IMR-90 (cell line): ENCODE measurements around the gene ATP13A2. TPM values are rescaled to one million over a fixed set of nuclear protein-coding genes. Genes with fewer than 3 reads are reported as not detected.

Experiments used
- ATAC-seq: fragments of 200-7000 bp; cut with Tn5 transposase; 2 replicates; pipeline ENCODE4 v1.9.1; 2020; ENCODE audit warnings: low read depth, mild to moderate bottlenecking, moderate library complexity
- BruUV-seq: library from RNA; stranded (reverse); fragments of 400-500 nt; replicated peaks from 2 replicates; lab custom pipeline; 2021; lab: Mats Ljungman, UMichigan
- CTCF ChIA-PET: fragments of 300-600 bp; formaldehyde crosslinking; extraction: SDS; loops from one replicate; lab custom pipeline; 2021; ENCODE audit warnings: antibody characterized with exemption; lab: Yijun Ruan, JAX
- POLR2A ChIA-PET: fragments of 300-600 bp; sonication (Branson Sonifier 250); formaldehyde crosslinking; loops from one replicate; lab custom pipeline; 2022; ENCODE audit warnings: antibody characterized with exemption; ENCODE audit not compliant: unreplicated experiment; lab: Charles Lee
- DNase-seq: peaks from one replicate; pipeline ENCODE4 v3.0.0; 2013
- H2AFZ ChIP-seq: replicated peaks from 2 replicates; pipeline ENCODE3; 2013; ENCODE audit warnings: low read length, mild to moderate bottlenecking; ENCODE audit not compliant: poor library complexity
- H2AK5ac ChIP-seq: 2 replicates; pipeline ENCODE4 v1.6.1; 2013; ENCODE audit warnings: low read depth, low read length, inconsistent platforms
- H2AK9ac ChIP-seq: replicated peaks from 2 replicates; pipeline ENCODE3; 2013; ENCODE audit warnings: mild to moderate bottlenecking, low read depth, low read length, moderate library complexity; ENCODE audit not compliant: poor library complexity
- H2BK120ac ChIP-seq: 2 replicates; pipeline ENCODE4 v1.6.1; 2013; ENCODE audit warnings: low read depth, low read length, inconsistent platforms
- H2BK15ac ChIP-seq: 3 replicates; pipeline ENCODE4 v1.6.1; 2013; ENCODE audit warnings: low read depth, low read length, inconsistent platforms
- H2BK20ac ChIP-seq: 2 replicates; pipeline ENCODE4 v1.6.1; 2013; ENCODE audit warnings: low read depth, mild to moderate bottlenecking, inconsistent platforms, low read length, moderate library complexity
- H2BK5ac ChIP-seq: 2 replicates; pipeline ENCODE4 v1.6.1; 2013; ENCODE audit warnings: mild to moderate bottlenecking, low read depth, low read length, inconsistent platforms; ENCODE audit not compliant: poor library complexity, severe bottlenecking
- H3K14ac ChIP-seq: replicated peaks from 2 replicates; pipeline ENCODE4 v1.6.1; 2013; ENCODE audit warnings: low read depth, low read length, inconsistent platforms
- H3K18ac ChIP-seq: 2 replicates; pipeline ENCODE4 v1.6.1; 2013; ENCODE audit warnings: low read depth, low read length, control low read depth
- H3K23ac ChIP-seq: 2 replicates; pipeline ENCODE4 v1.6.1; 2013; ENCODE audit warnings: low read depth, low read length, inconsistent platforms
- H3K27ac ChIP-seq: 2 replicates; pipeline ENCODE4 v1.5.1; 2013; ENCODE audit warnings: mild to moderate bottlenecking, control low read depth, low read length; ENCODE audit not compliant: insufficient read depth
- H3K27me3 ChIP-seq: 2 replicates; pipeline ENCODE4 v1.6.1; 2013; ENCODE audit warnings: low read length; ENCODE audit not compliant: control insufficient read depth, insufficient read depth
- H3K36me3 ChIP-seq: 2 replicates; pipeline ENCODE4 v1.6.1; 2013; ENCODE audit warnings: low read length, mixed read lengths; ENCODE audit not compliant: control insufficient read depth, insufficient read depth
- H3K4ac ChIP-seq: 2 replicates; pipeline ENCODE4 v1.6.1; 2013; ENCODE audit warnings: low read depth, low read length, inconsistent platforms
- H3K4me1 ChIP-seq: 2 replicates; pipeline ENCODE4 v1.6.1; 2013; ENCODE audit warnings: low read length, mixed read lengths; ENCODE audit not compliant: control insufficient read depth, insufficient read depth
- H3K4me2 ChIP-seq: 2 replicates; pipeline ENCODE4 v1.6.1; 2013; ENCODE audit warnings: low read depth, mild to moderate bottlenecking, control low read depth, low read length, moderate library complexity
- H3K4me3 ChIP-seq: 2 replicates; pipeline ENCODE4 v1.5.1; 2013; ENCODE audit warnings: low read depth, mild to moderate bottlenecking, control low read depth, low read length, moderate library complexity; ENCODE audit not compliant: insufficient read depth
- H3K56ac ChIP-seq: 2 replicates; pipeline ENCODE4 v1.6.1; 2013; ENCODE audit warnings: low read length, inconsistent platforms; ENCODE audit not compliant: insufficient read depth; ENCODE audit errors: extremely low read depth
- H3K79me1 ChIP-seq, 2 experiments: 2 replicates each; pipeline ENCODE4 v1.6.1; 2013; ENCODE audit warnings: low read length in 2 of 2, inconsistent platforms in 1 of 2, low read depth in 1 of 2
- H3K9ac ChIP-seq: 2 replicates; pipeline ENCODE4 v1.6.1; 2013; ENCODE audit warnings: low read depth, low read length, control low read depth
- H3K9me1 ChIP-seq: 2 replicates; pipeline ENCODE4 v1.6.1; 2013; ENCODE audit warnings: low read length, inconsistent platforms; ENCODE audit not compliant: insufficient read depth
- H3K9me3 ChIP-seq: 2 replicates; pipeline ENCODE4 v1.6.1; 2013; ENCODE audit warnings: low read length; ENCODE audit not compliant: control insufficient read depth, insufficient read depth
- H4K20me1 ChIP-seq: 2 replicates; pipeline ENCODE4 v1.6.1; 2013; ENCODE audit warnings: low read length, inconsistent platforms; ENCODE audit not compliant: insufficient read depth
- H4K5ac ChIP-seq: 2 replicates; pipeline ENCODE4 v1.6.1; 2013; ENCODE audit warnings: mild to moderate bottlenecking, low read depth, low read length, control low read depth
- H4K8ac ChIP-seq, 2 experiments: 2 replicates each; pipeline ENCODE4 v1.6.1; 2013; ENCODE audit warnings: low read depth in 2 of 2, low read length in 2 of 2, control low read depth in 1 of 2, inconsistent platforms in 1 of 2
- H4K91ac ChIP-seq: 2 replicates; pipeline ENCODE4 v1.6.1; 2013; ENCODE audit warnings: low read depth, low read length, inconsistent platforms; ENCODE audit not compliant: insufficient read depth
- BHLHE40 ChIP-seq: fragments of 150-350 bp; IDR thresholded peaks from 2 replicates; pipeline ENCODE4 v1.6.1; 2016; ENCODE audit warnings: mild to moderate bottlenecking, low read depth, low read length
- CEBPB ChIP-seq: IDR thresholded peaks from 2 replicates; pipeline ENCODE4 v1.6.1; 2012; ENCODE audit warnings: low read depth, low read length, improper control_type of control experiment
- CHD1 ChIP-seq: IDR thresholded peaks from 2 replicates; pipeline ENCODE4 v1.6.1; 2012; ENCODE audit warnings: low read depth, low read length, improper control_type of control experiment
- FOS ChIP-seq: fragments of 150-350 bp; IDR thresholded peaks from 2 replicates; pipeline ENCODE4 v1.6.1; 2016; ENCODE audit warnings: low read depth, low read length
- MAFK ChIP-seq: IDR thresholded peaks from 2 replicates; pipeline ENCODE4 v1.6.1; 2012; ENCODE audit warnings: low read depth, low read length, improper control_type of control experiment
- MAZ ChIP-seq: IDR thresholded peaks from 2 replicates; pipeline ENCODE4 v1.6.1; 2012; ENCODE audit warnings: low read depth, mild to moderate bottlenecking, low read length, improper control_type of control experiment, moderate library complexity, borderline replicate concordance
- MXI1 ChIP-seq: IDR thresholded peaks from 2 replicates; pipeline ENCODE4 v1.6.1; 2012; ENCODE audit warnings: low read depth, mild to moderate bottlenecking, low read length, moderate library complexity, borderline replicate concordance
- NFE2L2 ChIP-seq: fragments of 150-350 bp; IDR thresholded peaks from 2 replicates; pipeline ENCODE4 v1.6.1; 2016; ENCODE audit warnings: low read depth, mild to moderate bottlenecking, low read length
- POLR2A ChIP-seq: IDR thresholded peaks from 2 replicates; pipeline ENCODE4 v1.6.1; 2012; ENCODE audit warnings: mild to moderate bottlenecking, low read depth, low read length
- RAD21 ChIP-seq: IDR thresholded peaks from 2 replicates; pipeline ENCODE4 v1.6.1; 2012; ENCODE audit warnings: low read length, improper control_type of control experiment
- RCOR1 ChIP-seq: IDR thresholded peaks from 2 replicates; pipeline ENCODE4 v1.6.1; 2012; ENCODE audit warnings: mild to moderate bottlenecking, low read length, improper control_type of control experiment; ENCODE audit not compliant: insufficient replicate concordance
- RFX5 ChIP-seq: IDR thresholded peaks from 2 replicates; pipeline ENCODE4 v1.8.0; 2012; ENCODE audit warnings: low read depth, mild to moderate bottlenecking, low read length, moderate library complexity
- SMC3 ChIP-seq: fragments of 150-350 bp; IDR thresholded peaks from 2 replicates; pipeline ENCODE4 v1.6.1; 2016; ENCODE audit warnings: low read depth, mild to moderate bottlenecking, antibody characterized with exemption, low read length, moderate library complexity
- USF2 ChIP-seq: fragments of 150-350 bp; IDR thresholded peaks from 2 replicates; pipeline ENCODE4 v1.6.1; 2017; ENCODE audit warnings: mild to moderate bottlenecking, antibody characterized with exemption, low read length, low read depth
- WGBS, 2 experiments: methylation state at CpG; one replicate each; pipeline versions ENCODE4 v1.1.5 to v1.1.7; 2013; ENCODE audit warnings: missing lambda C conversion rate in 2 of 2; ENCODE audit not compliant: insufficient read length in 1 of 2; ENCODE audit errors: extremely low coverage in 2 of 2; 5-methylcytosine and 5-hydroxymethylcytosine counted together
- dilution Hi-C: fragments of 300-500 bp; cut with HindIII; formaldehyde crosslinking; loops from one replicate; pipeline ENCODE4 v1.14.3; 2018; ENCODE audit warnings: low sequenced_read_pairs; ENCODE audit not compliant: unreplicated experiment
- in situ Hi-C: fragments of 300-500 bp; cut with MboI; formaldehyde crosslinking; loops from 3 replicates; pipeline ENCODE4 v1.14.3; 2019; ENCODE audit warnings: low sequenced_read_pairs, inconsistent platforms, mixed read lengths
- intact Hi-C: fragments of 100-400 bp; cut with micrococcal nuclease; formaldehyde crosslinking; loops from 2 replicates; pipeline ENCODE4 v1.10.0; 2022
- polyA plus RNA-seq, 3 experiments: library from polyadenylated mRNA; depleted of rRNA; stranded (reverse); fragments of >200 nt; gene quantifications; 2 replicates each; pipeline ENCODE4 v1.2.3, GENCODE V29; 2012; ENCODE audit warnings: low replicate concordance in 1 of 3
- total RNA-seq: library from RNA; depleted of rRNA; stranded (reverse); fragments of >200 nt; gene quantifications from 2 replicates; pipeline ENCODE4 v1.2.3, GENCODE V29; 2012
- TF ChIP-seq, protein P1 (sequence below): fragments of 150-350 bp; IDR thresholded peaks from 2 replicates; pipeline ENCODE4 v1.6.1; 2016; ENCODE audit warnings: low read depth, mild to moderate bottlenecking, low read length, moderate library complexity, borderline replicate concordance

Gene ATP13A2
- total and polyA plus RNA-seq, 2 of the 4 experiments (the other 2 are of a cell fraction), result 5.7 to 18.9 TPM

DNA sequence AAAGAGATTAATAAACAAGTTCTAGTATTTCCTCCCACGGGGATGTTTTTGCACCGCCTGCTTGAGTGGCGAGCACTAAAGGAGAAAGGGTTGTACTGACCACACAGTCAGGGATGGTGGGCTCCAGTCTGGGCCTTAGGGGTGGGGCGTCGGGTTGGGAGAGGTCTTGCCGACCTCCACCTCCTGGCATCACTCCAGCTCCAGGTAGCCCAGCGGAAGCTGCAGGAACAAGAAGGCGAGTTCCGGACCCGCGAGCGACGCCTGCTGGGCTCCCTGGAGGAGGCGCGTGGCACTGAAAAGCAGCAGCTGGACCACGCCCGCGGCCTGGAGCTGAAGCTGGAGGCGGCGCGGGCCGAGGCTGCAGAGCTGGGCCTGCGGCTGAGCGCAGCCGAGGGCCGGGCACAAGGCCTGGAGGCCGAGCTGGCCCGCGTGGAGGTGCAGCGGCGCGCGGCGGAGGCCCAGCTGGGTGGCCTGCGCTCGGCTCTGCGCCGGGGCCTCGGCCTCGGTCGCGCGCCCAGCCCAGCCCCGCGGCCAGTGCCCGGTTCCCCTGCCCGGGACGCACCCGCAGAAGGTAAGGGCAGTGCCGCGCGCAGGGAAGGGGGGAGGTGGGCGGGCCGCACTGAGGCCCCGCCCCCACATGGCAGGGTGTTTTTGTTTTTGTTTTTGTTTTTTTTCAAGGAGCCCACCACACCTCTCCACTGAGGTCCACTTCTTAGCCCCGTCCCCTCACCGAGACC, 51.0 kb downstream of the ATP13A2 start:
- ChIA-PET POLR2A (no interaction called here), CTCF (interaction anchor here (0.8 to 2.1 kb wide), 6 partner anchors 9 to 88 kb away, joined by 3 to 12 read pairs (median 4); no protein-coding TSS in a partner anchor)
- H2BK20ac ChIP-seq, result no peak overlapping the region
- peak; percentile 98 for ATAC-seq
- no peak overlapping the region for H4K91ac ChIP-seq
- H3K4ac ChIP-seq, result peak overlapping the region; percentile 48
- H3K18ac ChIP-seq, result no peak overlapping the region
- peak overlapping the region; percentile 71 for H4K5ac ChIP-seq
- dilution Hi-C loops, result no loop called here
- peaks cover 2% of the 10 kb centered on the region; the same call in 1 of the 2 replicates for H3K9me1 ChIP-seq
- H3K27ac ChIP-seq, result no peak overlapping the region
- BruUV-seq, result no TSS peak
- no peaks in the 10 kb centered on the region; the same call in 1 of the 2 replicates for H3K27me3 ChIP-seq
- H3K14ac ChIP-seq, result no peak overlapping the region
- H3K23ac ChIP-seq, result no peak overlapping the region
- H2BK120ac ChIP-seq, result no peak overlapping the region; the same call in 1 of the 2 replicates
- peak overlapping the region; percentile 82 for H3K4me2 ChIP-seq
- peak overlapping the region; percentile 93 for H2AFZ ChIP-seq
- DNase-seq, result peak; percentile 75
- H4K20me1 ChIP-seq, result peaks cover 6% of the 10 kb centered on the region; the same call in 1 of the 2 replicates
- H2AK9ac ChIP-seq, result peak overlapping the region; percentile 72
- WGBS, 2 experiments, result 4% methylated on average over 17 of the region's 57 CpGs; no CpG with 5 or more reads in 1 of the 2 experiments
- intact Hi-C loops, result no loop called here
- no peak overlapping the region for H3K56ac ChIP-seq
- H3K9ac ChIP-seq, result no peak overlapping the region
- in situ Hi-C loops, result no loop called here
- H3K4me1 ChIP-seq, result peaks cover 1% of the 10 kb centered on the region; the same call in 1 of the 2 replicates
- H2AK5ac ChIP-seq, result no peak overlapping the region
- peak overlapping the region; percentile 66 to 91; a peak in 3 of 4 replicates for H4K8ac ChIP-seq
- H2BK15ac ChIP-seq, result no peak overlapping the region
- H3K4me3 ChIP-seq, result peak overlapping the region; percentile 29
- no peak overlapping the region for H2BK5ac ChIP-seq
- no peaks in the 10 kb centered on the region for H3K9me3 ChIP-seq
- no peaks in the 10 kb centered on the region; the same call in 1 of the 2 replicates for H3K36me3 ChIP-seq
- H3K79me1 ChIP-seq, result 0 out of 4 replicates have a peak, but pooled peaks cover 0 to 3% of the 10 kb centered on the region in 2 experiments
- no peak for TF ChIP-seq POLR2A
- no peak for TF ChIP-seq RCOR1
- peak; percentile 38; the same call in 1 of the 2 replicates for TF ChIP-seq RAD21
- TF ChIP-seq USF2, result no peak
- no peak for TF ChIP-seq FOS
- no peak for TF ChIP-seq CEBPB
- 0 out of 2 replicates have a peak, but pooled peaks have one; percentile 11 for TF ChIP-seq MAZ
- TF ChIP-seq SMC3, result peak; percentile 45
- no peak for TF ChIP-seq MAFK
- TF ChIP-seq NFE2L2, result no peak
- TF ChIP-seq RFX5, result no peak
- no peak for TF ChIP-seq BHLHE40
- no peak for TF ChIP-seq CHD1
- peak; percentile 84 for TF ChIP-seq MXI1
- TF ChIP-seq, protein P1, sequence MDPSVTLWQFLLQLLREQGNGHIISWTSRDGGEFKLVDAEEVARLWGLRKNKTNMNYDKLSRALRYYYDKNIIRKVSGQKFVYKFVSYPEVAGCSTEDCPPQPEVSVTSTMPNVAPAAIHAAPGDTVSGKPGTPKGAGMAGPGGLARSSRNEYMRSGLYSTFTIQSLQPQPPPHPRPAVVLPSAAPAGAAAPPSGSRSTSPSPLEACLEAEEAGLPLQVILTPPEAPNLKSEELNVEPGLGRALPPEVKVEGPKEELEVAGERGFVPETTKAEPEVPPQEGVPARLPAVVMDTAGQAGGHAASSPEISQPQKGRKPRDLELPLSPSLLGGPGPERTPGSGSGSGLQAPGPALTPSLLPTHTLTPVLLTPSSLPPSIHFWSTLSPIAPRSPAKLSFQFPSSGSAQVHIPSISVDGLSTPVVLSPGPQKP, result no peak
